HG03439 (cell line): ENCODE results near the gene TRIM49D1.
"Not testable (repeated sequence)": the region's sequence is repeated elsewhere in the genome, so short reads cannot be mapped to it uniquely, and the experiment has no call there.

ENCODE experiments used
- ATAC-seq: cut with Tn5 transposase; IDR thresholded peaks from one replicate; pipeline ENCODE4 v1.9.1; 2021; ENCODE audit warnings: mild to moderate bottlenecking, moderate library complexity; ENCODE audit not compliant: unreplicated experiment

Gene TRIM49D1

DNA sequence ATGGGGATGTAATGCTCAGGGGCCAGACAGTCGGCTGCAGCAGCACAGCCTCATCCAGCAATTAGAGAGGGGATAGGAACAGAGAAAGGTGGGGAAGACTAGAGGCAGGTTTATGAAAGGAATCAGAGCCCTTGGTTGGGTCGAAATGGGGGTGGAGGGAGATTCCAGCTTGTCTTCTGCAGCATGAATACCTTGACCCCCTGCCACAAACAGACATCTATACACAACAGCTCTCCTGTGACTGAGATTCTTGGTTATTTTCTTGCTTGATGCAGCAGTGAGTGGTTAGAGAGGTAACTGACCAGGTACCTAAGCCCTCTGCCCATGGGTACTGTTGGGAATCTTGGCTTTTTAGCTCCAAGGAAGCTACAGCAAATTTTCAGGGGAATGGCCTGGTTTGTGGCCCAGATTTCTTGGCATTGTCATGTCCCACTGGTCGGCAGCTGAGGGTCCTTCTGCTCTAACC, at the start of gene TRIM49D1:
Gene TRIM49D1 (minus strand): TSS at position 51 of the 466 bp plus-strand sequence. CDS start 4,535 bp downstream, outside the sequence.
- ATAC-seq = no peak

DNA sequence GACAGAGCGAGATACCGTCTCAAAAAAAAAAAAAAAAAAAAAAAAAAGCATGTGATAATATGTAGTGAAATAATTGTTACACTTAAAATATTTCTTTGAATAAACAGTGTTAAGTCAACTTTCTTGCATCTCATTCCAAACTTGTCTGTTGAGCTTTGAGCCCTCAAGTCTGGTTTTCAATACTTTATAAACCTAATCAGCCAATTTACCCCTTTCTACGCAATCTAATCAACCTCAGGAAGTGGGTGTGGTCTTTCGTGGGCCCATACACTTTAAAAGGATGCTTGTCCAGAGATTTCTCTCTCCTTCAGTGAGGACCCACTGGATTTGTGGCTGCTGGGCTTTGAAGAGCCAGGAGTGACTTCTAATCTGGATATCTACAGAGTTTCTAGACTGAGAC, 43.7 kb upstream of the TRIM49D1 start, which contains the start of gene TRIM64:
Gene TRIM64 (plus strand): TSS at position 301 of the 400 bp plus-strand sequence. CDS start 2,467 bp downstream, outside the sequence.
- ATAC-seq = not testable (repeated sequence)

DNA sequence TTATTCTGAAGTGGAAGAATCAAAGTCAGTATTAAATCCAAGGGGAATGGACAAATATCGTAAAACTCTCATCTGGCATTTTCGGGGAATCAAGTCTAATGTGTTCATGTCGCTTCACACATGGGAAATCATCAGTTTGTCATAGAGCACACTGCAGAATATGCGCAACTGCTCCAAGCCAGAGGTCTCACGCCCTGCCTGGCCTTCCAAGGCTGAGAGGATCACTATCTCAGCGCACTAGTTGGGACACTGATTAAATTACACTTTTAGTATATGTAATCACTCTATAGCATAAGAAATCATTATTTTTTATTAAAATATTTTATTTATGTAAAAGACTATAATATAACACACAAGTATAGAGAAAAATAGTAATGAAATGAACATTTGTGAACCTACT, 38.8 kb upstream of the TRIM49D1 start:
- ATAC-seq = not testable (repeated sequence)

- not testable (repeated sequence) for ATAC-seq
Measured at GRCh38 chr11:89923764-89924163, 1.7 kb upstream of the TRIM49D1 start, which contains the start of gene TRIM49D2. TSS of gene TRIM49D2 (plus strand) at chr11:89924064. CDS start at chr11:89926762, 2,698 bp downstream.

- not testable (repeated sequence) for ATAC-seq
Measured at GRCh38 chr11:89900809-89901208, 21.2 kb downstream of the TRIM49D1 start.

DNA sequence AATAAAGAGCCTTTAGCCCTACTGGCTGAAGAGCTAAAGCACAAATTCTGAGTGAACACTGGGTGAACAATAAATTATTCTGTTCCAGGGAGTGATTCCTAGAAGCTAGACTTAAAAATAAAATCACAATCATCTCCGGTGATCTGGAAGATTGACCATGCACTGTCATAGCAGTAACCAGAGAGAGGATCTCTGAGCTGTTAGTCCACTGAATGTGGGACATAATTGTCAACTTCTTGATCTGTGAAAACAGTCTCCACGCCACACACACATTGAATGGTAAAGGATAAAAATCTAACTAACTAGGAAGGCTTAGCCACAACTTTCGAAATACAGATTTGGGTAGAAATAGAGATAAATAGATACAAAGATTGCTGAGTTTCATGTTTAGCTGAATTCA, 28.8 kb downstream of the TRIM49D1 start:
- not testable (repeated sequence) for ATAC-seq

- not testable (repeated sequence) for ATAC-seq
Measured at GRCh38 chr11:89877511-89877910, 44.5 kb downstream of the TRIM49D1 start.

- not testable (repeated sequence) for ATAC-seq
Measured at GRCh38 chr11:89872588-89872987, 49.5 kb downstream of the TRIM49D1 start.

DNA sequence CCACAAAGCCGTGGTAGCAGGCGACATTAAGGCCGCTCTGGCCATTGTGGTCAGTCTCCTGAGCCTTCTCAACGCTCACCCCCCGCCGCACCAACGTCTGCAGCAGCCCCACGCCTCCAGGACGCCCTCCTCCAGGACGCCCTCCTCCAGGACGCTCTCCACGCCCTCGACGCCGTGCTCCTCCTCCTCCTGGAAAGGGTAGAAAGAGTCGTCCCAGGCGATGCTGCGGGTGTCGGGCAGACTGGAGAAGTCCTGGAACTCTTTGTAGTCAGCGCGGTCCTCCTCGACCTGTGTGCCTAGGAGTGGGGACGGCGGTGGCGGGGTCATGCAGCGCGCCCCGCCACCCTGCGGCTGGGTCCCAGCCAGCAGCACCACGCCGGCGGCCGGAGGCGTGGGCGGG, 56.8 kb downstream of the TRIM49D1 start:
- not testable (repeated sequence) for ATAC-seq

GRCh38 chr11:89863906-89864704, 57.9 kb downstream of the TRIM49D1 start:
- ATAC-seq = not testable (repeated sequence)
